Thyroid gland (tissue), 4 donors: Measurements from ENCODE around the gene LTBR.

Experiments used
- CTCF ChIP-seq, 6 experiments: fragments of 200-600 bp in 3 of 6; fragments of 450-650 bp in 3 of 6; sonication (generic) in 3 of 6; IDR thresholded peaks; one replicate each; pipeline ENCODE4 v1.5.1; 2016 to 2019; ENCODE audit warnings: antibody characterized with exemption in 6 of 6, mild to moderate bottlenecking in 2 of 6, inconsistent platforms in 1 of 6, moderate library complexity in 1 of 6
- POLR2A ChIP-seq, 2 donors: fragments of 450-650 bp; IDR thresholded peaks; one replicate each; pipeline ENCODE4 v1.6.1; 2017; ENCODE audit warnings: antibody characterized with exemption in 2 of 2, mild to moderate bottlenecking in 2 of 2, moderate library complexity in 1 of 2

- TF ChIP-seq CTCF (IDR thresholded peaks at IDR 0.05) (no peak), POLR2A (IDR thresholded peaks at IDR 0.05) (no peak)
Measured at GRCh38 chr12:6386038-6386437, 2.1 kb downstream of the LTBR start.
